HFFc6 (cell line): ENCODE data around the gene SLC9A4. TPM values are rescaled to one million over a fixed set of nuclear protein-coding genes. Genes with fewer than 3 reads are reported as not detected.
A peak's percentile ranks its signal among the peaks of the same experiment; 100 is the strongest.

Experiments
- DNase-seq: peaks from one replicate; pipeline ENCODE4 v3.0.0-alpha.2; 2018
- H3K27ac Mint-ChIP-seq: 2 replicates; pipeline ENCODE4 v1.8.0; 2020; ENCODE audit warnings: mild to moderate bottlenecking, mixed read lengths
- H3K27me3 Mint-ChIP-seq: 2 replicates; pipeline ENCODE4 v1.8.0; 2021; ENCODE audit warnings: mild to moderate bottlenecking, moderate library complexity, mixed read lengths; ENCODE audit not compliant: insufficient read depth
- H3K36me3 Mint-ChIP-seq: 2 replicates; pipeline ENCODE4 v1.8.0; 2021; ENCODE audit warnings: low read depth, mixed read lengths
- H3K4me1 Mint-ChIP-seq: 2 replicates; pipeline ENCODE4 v1.8.0; 2020; ENCODE audit warnings: low read depth, mixed read lengths
- H3K4me3 Mint-ChIP-seq: 2 replicates; pipeline ENCODE4 v1.8.0; 2020; ENCODE audit warnings: mild to moderate bottlenecking, moderate library complexity, mixed read lengths
- H3K9me3 Mint-ChIP-seq: 2 replicates; pipeline ENCODE4 v1.8.0; 2020; ENCODE audit warnings: mild to moderate bottlenecking, mixed read lengths
- total RNA-seq, 6 experiments: library from RNA; stranded (reverse); fragmentation: NEBNext Ultra II Directional; extraction: Animal tissue kit (Norgen Biotek cat#: 25700); gene quantifications; 2 replicates in 1 of 6; 3 replicates in 5 of 6; pipeline ENCODE4 v1.2.3, GENCODE V29; 2021
- TF ChIP-seq, protein P1 (sequence below): fragments of 200-600 bp; sonication (generic); IDR thresholded peaks from 2 replicates; pipeline ENCODE4 v1.5.0; 2021; ENCODE audit warnings: antibody characterized with exemption, mild to moderate bottlenecking

SLC9A4 gene
- total RNA-seq, 6 experiments from 2014 or later, result 0.05 TPM; not detected in 5

DNA sequence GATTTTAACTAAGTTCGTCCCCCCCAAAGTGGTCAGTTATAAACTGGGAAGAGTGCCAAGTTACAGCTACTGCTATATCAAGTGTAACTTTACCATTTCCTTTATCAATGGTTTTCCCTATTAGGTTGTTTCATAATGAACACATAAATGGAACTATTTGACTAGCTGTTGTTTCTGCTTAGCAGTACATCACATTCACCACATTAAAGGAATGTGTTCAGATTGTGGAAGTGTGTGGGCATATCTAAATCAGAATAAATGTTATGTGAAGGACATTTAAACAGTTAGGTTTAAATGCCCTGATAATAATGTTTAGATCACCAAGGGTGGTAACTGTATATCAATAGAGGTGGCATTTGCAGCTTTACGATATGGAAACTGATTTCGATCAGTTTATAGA, 45.1 kb downstream of the SLC9A4 start:
- Mint-ChIP-seq H3K27me3 (peaks cover 4% of the 10 kb centered on the region; the same call in 1 of the 2 replicates), H3K27ac (no peak overlapping the region), H3K4me3 (no peak overlapping the region), H3K9me3 (no peaks in the 10 kb centered on the region), H3K4me1 (peaks cover 16% of the 10 kb centered on the region), H3K36me3 (no peaks in the 10 kb centered on the region)
- DNase-seq, result no peak
- TF ChIP-seq, protein P1, sequence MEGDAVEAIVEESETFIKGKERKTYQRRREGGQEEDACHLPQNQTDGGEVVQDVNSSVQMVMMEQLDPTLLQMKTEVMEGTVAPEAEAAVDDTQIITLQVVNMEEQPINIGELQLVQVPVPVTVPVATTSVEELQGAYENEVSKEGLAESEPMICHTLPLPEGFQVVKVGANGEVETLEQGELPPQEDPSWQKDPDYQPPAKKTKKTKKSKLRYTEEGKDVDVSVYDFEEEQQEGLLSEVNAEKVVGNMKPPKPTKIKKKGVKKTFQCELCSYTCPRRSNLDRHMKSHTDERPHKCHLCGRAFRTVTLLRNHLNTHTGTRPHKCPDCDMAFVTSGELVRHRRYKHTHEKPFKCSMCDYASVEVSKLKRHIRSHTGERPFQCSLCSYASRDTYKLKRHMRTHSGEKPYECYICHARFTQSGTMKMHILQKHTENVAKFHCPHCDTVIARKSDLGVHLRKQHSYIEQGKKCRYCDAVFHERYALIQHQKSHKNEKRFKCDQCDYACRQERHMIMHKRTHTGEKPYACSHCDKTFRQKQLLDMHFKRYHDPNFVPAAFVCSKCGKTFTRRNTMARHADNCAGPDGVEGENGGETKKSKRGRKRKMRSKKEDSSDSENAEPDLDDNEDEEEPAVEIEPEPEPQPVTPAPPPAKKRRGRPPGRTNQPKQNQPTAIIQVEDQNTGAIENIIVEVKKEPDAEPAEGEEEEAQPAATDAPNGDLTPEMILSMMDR, result no peak

DNA sequence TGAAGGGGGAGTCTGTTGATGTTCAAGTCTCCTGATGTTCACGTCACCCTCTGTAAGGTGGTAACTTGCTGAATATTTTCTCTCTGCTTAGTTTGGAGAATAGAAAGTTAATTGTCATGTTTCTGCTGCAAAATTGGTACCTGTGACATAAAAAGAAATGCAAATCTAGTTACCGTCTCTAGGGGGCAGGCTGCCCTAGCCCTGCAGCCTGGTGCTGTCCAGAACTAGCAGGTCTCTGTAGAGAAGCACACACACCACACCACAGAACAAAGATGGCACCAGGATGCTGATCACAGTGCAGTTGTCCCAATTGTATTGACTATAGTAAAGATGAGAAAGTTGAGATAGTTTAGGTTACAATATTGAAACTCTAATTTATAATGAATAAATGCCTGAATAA, 47.0 kb downstream of the SLC9A4 start:
- Mint-ChIP-seq H3K27me3 (peaks cover 7% of the 10 kb centered on the region; the same call in 1 of the 2 replicates), H3K36me3 (no peaks in the 10 kb centered on the region)
- DNase-seq, result no peak

GRCh38 chr2:102520801-102521200, 47.8 kb downstream of the SLC9A4 start:
- H3K4me1 Mint-ChIP-seq, result no peaks in the 10 kb centered on the region
- H3K9me3 Mint-ChIP-seq, result no peaks in the 10 kb centered on the region
- no peak overlapping the region for H3K27ac Mint-ChIP-seq
- no peak for DNase-seq
- H3K27me3 Mint-ChIP-seq, result peaks cover 8% of the 10 kb centered on the region; the same call in 1 of the 2 replicates
- no peak overlapping the region for H3K4me3 Mint-ChIP-seq
- TF ChIP-seq, protein P1, result no peak
- no peaks in the 10 kb centered on the region for H3K36me3 Mint-ChIP-seq

More for the DNA sequence above, 47.0 kb downstream of the SLC9A4 start:
- no peaks in the 10 kb centered on the region; the same call in 1 of the 2 replicates for H3K4me1 Mint-ChIP-seq
- no peaks in the 10 kb centered on the region for H3K9me3 Mint-ChIP-seq
- no peak overlapping the region for H3K27ac Mint-ChIP-seq
- TF ChIP-seq, protein P1, result peak; percentile 72
- no peak overlapping the region for H3K4me3 Mint-ChIP-seq

DNA sequence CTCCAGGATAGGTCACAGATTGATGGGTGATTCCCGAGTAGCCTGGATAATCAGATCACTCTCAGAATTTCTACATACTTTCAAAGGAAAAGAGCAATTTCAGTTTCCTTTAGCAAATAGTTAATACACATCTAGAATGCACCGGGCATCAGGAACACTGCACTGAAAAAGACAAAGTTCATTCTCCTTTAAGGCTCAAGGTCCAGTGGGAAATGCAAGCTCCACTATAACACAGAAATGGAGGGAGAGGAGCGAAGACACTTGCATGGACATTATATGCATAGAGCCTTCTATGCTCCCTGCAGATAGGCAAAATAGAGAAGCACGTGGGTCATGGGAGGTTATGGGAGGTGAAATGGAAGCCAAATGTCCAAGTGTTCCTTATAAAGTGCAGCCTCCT, 49.1 kb downstream of the SLC9A4 start:
- DNase-seq, result no peak
- Mint-ChIP-seq H3K36me3 (no peaks in the 10 kb centered on the region), H3K27ac (no peak overlapping the region), H3K9me3 (no peaks in the 10 kb centered on the region), H3K4me3 (no peak overlapping the region), H3K27me3 (peaks cover 4% of the 10 kb centered on the region; the same call in 1 of the 2 replicates), H3K4me1 (no peaks in the 10 kb centered on the region)
- TF ChIP-seq, protein P1, result no peak

DNA sequence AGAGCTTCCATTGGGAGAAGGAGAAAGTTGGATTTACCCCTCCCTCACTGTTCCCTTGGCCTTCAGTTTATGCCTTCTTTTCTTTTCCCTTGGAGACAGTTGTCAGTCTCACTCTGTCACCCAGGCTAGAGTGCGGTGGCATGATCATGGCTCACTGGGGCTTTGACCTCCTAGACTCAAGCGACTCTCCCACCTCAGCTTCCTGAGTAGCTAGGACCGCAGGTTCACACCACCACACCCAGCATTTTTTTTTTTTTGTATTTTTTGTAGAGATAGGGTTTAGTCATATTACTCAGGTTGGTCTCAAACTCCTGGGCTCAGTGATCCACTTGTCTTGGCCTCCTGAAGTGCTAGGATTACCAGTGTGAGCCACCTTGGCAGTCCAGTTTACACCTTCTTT, 49.9 kb downstream of the SLC9A4 start:
- Mint-ChIP-seq H3K9me3 (no peaks in the 10 kb centered on the region), H3K27ac (no peak overlapping the region), H3K4me3 (no peak overlapping the region), H3K4me1 (no peaks in the 10 kb centered on the region), H3K27me3 (peaks cover 4% of the 10 kb centered on the region; the same call in 1 of the 2 replicates), H3K36me3 (no peaks in the 10 kb centered on the region)
- TF ChIP-seq, protein P1, result no peak
- no peak for DNase-seq

- DNase-seq, result no peak
- H3K36me3 Mint-ChIP-seq, result no peaks in the 10 kb centered on the region
- TF ChIP-seq, protein P1, result no peak
- H3K27ac Mint-ChIP-seq, result no peak overlapping the region
- H3K4me1 Mint-ChIP-seq, result no peaks in the 10 kb centered on the region
- H3K9me3 Mint-ChIP-seq, result no peaks in the 10 kb centered on the region
- peaks cover 4% of the 10 kb centered on the region; the same call in 1 of the 2 replicates for H3K27me3 Mint-ChIP-seq
- H3K4me3 Mint-ChIP-seq, result no peak overlapping the region
Observed at GRCh38 chr2:102523651-102524050, 50.6 kb downstream of the SLC9A4 start.
